Neural cell (in vitro differentiated cells): ENCODE data around the gene MGA. TPM values are rescaled to one million over a fixed set of nuclear protein-coding genes. Genes with fewer than 3 reads are reported as not detected.

Source experiments
- H2AFZ ChIP-seq: fragments of 200-600, 300-800 bp; sonication (generic), shearing (Covaris generic); 2 replicates; pipeline ENCODE4 v1.6.0; 2014; ENCODE audit warnings: low read depth, mild to moderate bottlenecking, antibody characterized with exemption, low read length, moderate library complexity
- H3F3A ChIP-seq: fragments of 200-600 bp; shearing (Covaris generic); 2 replicates; pipeline ENCODE4 v1.6.1; 2016; ENCODE audit warnings: mild to moderate bottlenecking, moderate library complexity, mixed read lengths, antibody characterized with exemption, low read length; ENCODE audit not compliant: insufficient read depth, poor library complexity, severe bottlenecking
- H3K27ac ChIP-seq: fragments of 200-600, 300-800 bp; sonication (generic), shearing (Covaris generic); 2 replicates; pipeline ENCODE4 v1.5.1; 2014; ENCODE audit warnings: mild to moderate bottlenecking, low read length, moderate library complexity
- H3K27me3 ChIP-seq: fragments of 300-800, 200-600 bp; sonication (generic), shearing (Covaris generic); 2 replicates; pipeline ENCODE4 v1.6.0; 2014; ENCODE audit warnings: mild to moderate bottlenecking, low read depth, low read length, moderate library complexity; ENCODE audit not compliant: insufficient read depth
- H3K36me3 ChIP-seq: fragments of 300-800, 200-600 bp; sonication (generic), shearing (Covaris generic); 2 replicates; pipeline ENCODE4 v1.5.1; 2014; ENCODE audit warnings: mild to moderate bottlenecking, antibody characterized with exemption, low read length, moderate library complexity; ENCODE audit not compliant: insufficient read depth
- H3K4me2 ChIP-seq: fragments of 300-800, 200-600 bp; sonication (generic), shearing (Covaris generic); 2 replicates; pipeline ENCODE4 v1.6.0; 2014; ENCODE audit warnings: mild to moderate bottlenecking, low read length
- H3K4me3 ChIP-seq: fragments of 300-800, 200-600 bp; sonication (generic), shearing (Covaris generic); 2 replicates; pipeline ENCODE4 v1.5.1; 2014; ENCODE audit warnings: mild to moderate bottlenecking, low read length, moderate library complexity
- H3K79me2 ChIP-seq: fragments of 200-600 bp; shearing (Covaris generic); replicated peaks from 2 replicates; pipeline ENCODE4 v1.6.0; 2014; ENCODE audit warnings: mild to moderate bottlenecking, low read length, moderate library complexity; ENCODE audit not compliant: insufficient read depth
- H3K9ac ChIP-seq: fragments of 300-800, 200-600 bp; sonication (generic), shearing (Covaris generic); 2 replicates; pipeline ENCODE4 v1.6.1; 2016; ENCODE audit warnings: mild to moderate bottlenecking, low read length, mixed read lengths
- H3K9me2 ChIP-seq: fragments of 200-600 bp; shearing (Covaris generic); 2 replicates; pipeline ENCODE4 v1.6.1; 2016; ENCODE audit warnings: mild to moderate bottlenecking, low read length, mixed read lengths; ENCODE audit not compliant: insufficient read depth
- H3K9me3 ChIP-seq: fragments of 200-600, 300-800 bp; sonication (generic), shearing (Covaris generic); 2 replicates; pipeline ENCODE4 v1.6.1; 2016; ENCODE audit warnings: mild to moderate bottlenecking, mixed run types, low read length, moderate library complexity, mixed read lengths
- H4K20me1 ChIP-seq: fragments of 200-600 bp; shearing (Covaris generic); 2 replicates; pipeline ENCODE4 v1.6.1; 2016; ENCODE audit warnings: mild to moderate bottlenecking, mixed run types; ENCODE audit not compliant: insufficient read depth
- CTCF ChIP-seq: fragments of 450-650 bp; IDR thresholded peaks from 2 replicates; pipeline ENCODE4 v1.5.1; 2014; ENCODE audit warnings: antibody characterized with exemption, mild to moderate bottlenecking, moderate library complexity; ENCODE audit not compliant: poor library complexity, severe bottlenecking
- EP300 ChIP-seq: fragments of 450-650 bp; conservative IDR thresholded peaks from 2 replicates; pipeline ENCODE4 v1.6.1; 2014; ENCODE audit warnings: antibody characterized with exemption, mild to moderate bottlenecking, moderate library complexity; ENCODE audit not compliant: poor library complexity, severe bottlenecking
- EZH2 ChIP-seq: fragments of 200-600, 300-800 bp; shearing (Covaris generic), sonication (generic); IDR thresholded peaks from 2 replicates; pipeline ENCODE4 v1.6.1; 2014; ENCODE audit warnings: antibody characterized with exemption, low read length, borderline replicate concordance, mild to moderate bottlenecking; ENCODE audit not compliant: insufficient read depth, poor library complexity, severe bottlenecking
- MXI1 ChIP-seq: fragments of 450-650 bp; conservative IDR thresholded peaks from 2 replicates; pipeline ENCODE4 v1.6.1; 2014; ENCODE audit warnings: antibody characterized with exemption, mild to moderate bottlenecking; ENCODE audit not compliant: poor library complexity, severe bottlenecking
- POLR2AphosphoS5 ChIP-seq: IDR thresholded peaks from 2 replicates; pipeline ENCODE4 v1.6.1; 2012
- RAD21 ChIP-seq: fragments of 450-650 bp; conservative IDR thresholded peaks from 2 replicates; pipeline ENCODE4 v1.6.1; 2014; ENCODE audit warnings: antibody characterized with exemption, mild to moderate bottlenecking, moderate library complexity
- REST ChIP-seq: IDR thresholded peaks from 2 replicates; pipeline ENCODE4 v1.6.1; 2012; ENCODE audit warnings: borderline replicate concordance
- SMC3 ChIP-seq: fragments of 450-650 bp; conservative IDR thresholded peaks from 2 replicates; pipeline ENCODE4 v1.6.1; 2014; ENCODE audit warnings: antibody characterized with exemption, mild to moderate bottlenecking, moderate library complexity; ENCODE audit not compliant: poor library complexity
- TAF1 ChIP-seq: IDR thresholded peaks from 2 replicates; pipeline ENCODE4 v1.6.1; 2012; ENCODE audit warnings: low read depth
- polyA plus RNA-seq: library from polyadenylated mRNA; depleted of rRNA; stranded (reverse); fragments of >200 nt; gene quantifications from 2 replicates; pipeline ENCODE4 v1.2.3, GENCODE V29; 2014

MGA gene
- polyA plus RNA-seq, 1 donor from 2014 or later: 13.2 TPM

GRCh38 chr15:41783296-41783695 is 123.1 kb downstream of the MGA start:
- H3K27me3 ChIP-seq: no peaks in the 10 kb centered on the region
- TF ChIP-seq REST: no peak
- no peak for TF ChIP-seq TAF1
- TF ChIP-seq SMC3: no peak
- no peak for TF ChIP-seq MXI1
- TF ChIP-seq RAD21: no peak
- no peak for TF ChIP-seq POLR2AphosphoS5
- TF ChIP-seq CTCF: no peak
- TF ChIP-seq EP300: no peak
- TF ChIP-seq EZH2: no peak
- no peaks in the 10 kb centered on the region for H3K9me2 ChIP-seq
- no peak overlapping the region for H3K9ac ChIP-seq
- H3K27ac ChIP-seq: no peak overlapping the region
- H3K79me2 ChIP-seq: peaks cover 20% of the 10 kb centered on the region
- no peak overlapping the region for H2AFZ ChIP-seq
- no peaks in the 10 kb centered on the region for H3F3A ChIP-seq
- H3K36me3 ChIP-seq: no peaks in the 10 kb centered on the region
- no peaks in the 10 kb centered on the region for H4K20me1 ChIP-seq
- no peaks in the 10 kb centered on the region for H3K9me3 ChIP-seq
- H3K4me2 ChIP-seq: no peak overlapping the region
- no peak overlapping the region for H3K4me3 ChIP-seq

- Histone ChIP-seq H3F3A (no peaks in the 10 kb centered on the region), H3K9me3 (no peaks in the 10 kb centered on the region), H3K36me3 (no peaks in the 10 kb centered on the region), H3K9ac (no peak overlapping the region), H3K9me2 (no peaks in the 10 kb centered on the region), H3K27ac (no peak overlapping the region), H3K4me3 (no peak overlapping the region), H3K27me3 (no peaks in the 10 kb centered on the region), H2AFZ (no peak overlapping the region), H4K20me1 (no peaks in the 10 kb centered on the region), H3K4me2 (no peak overlapping the region), H3K79me2 (peaks cover 9% of the 10 kb centered on the region)
- TF ChIP-seq TAF1 (no peak), MXI1 (no peak), POLR2AphosphoS5 (no peak), EZH2 (no peak), EP300 (no peak), REST (no peak), CTCF (no peak), RAD21 (no peak), SMC3 (no peak)
Observed at GRCh38 chr15:41788262-41788661, 128.1 kb downstream of the MGA start.
